ENCODE measurements around the gene LMF1. TPM values are rescaled to one million over a fixed set of nuclear protein-coding genes. Genes with fewer than 3 reads are reported as not detected.

Gene LMF1
- polyA plus RNA-seq, 3 donors: 5.9 to 14.7 (median 10.6) TPM

DNA sequence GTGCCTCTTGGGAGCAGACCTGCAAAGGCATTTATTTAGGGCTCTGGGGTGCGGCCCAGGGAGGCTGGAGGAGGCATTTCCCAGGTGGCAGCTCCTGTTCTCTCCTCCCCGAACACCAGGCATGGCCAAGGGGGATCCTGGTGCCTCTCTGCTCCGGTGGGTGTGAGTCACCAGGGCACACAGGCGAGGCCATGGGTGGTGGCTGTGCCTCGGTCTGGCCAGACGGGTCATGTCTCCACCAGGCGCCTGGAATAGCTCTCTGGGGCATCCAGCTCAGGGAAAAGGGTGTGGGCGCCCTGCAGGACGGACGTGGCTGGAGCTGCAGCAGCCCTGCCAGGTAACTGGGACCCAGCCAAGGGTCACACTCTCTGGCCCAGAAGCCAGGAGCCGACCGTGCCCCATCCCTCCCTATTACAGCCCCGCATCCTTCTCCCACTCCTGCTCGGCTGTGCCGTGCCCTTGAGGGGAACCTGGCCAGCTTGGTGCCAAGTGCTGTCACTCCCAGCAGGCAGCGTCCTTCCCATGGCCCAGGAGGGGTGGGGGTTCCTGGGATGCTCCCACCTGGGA is 36.6 kb upstream of the LMF1 start:
- H3K4me2 ChIP-seq (replicated peaks; ENCODE audit: extremely low read depth, low read length, poor library complexity, severe bottlenecking): no peak overlapping the region
- H3K4me3 ChIP-seq (replicated peaks in 1 of 3; ENCODE audit: low read depth in 2 of 3, low read length in 3 of 3): no peak overlapping the region
- no peak overlapping the region for H2AFZ ChIP-seq (ENCODE audit: insufficient read depth, low read depth, low read length, poor library complexity, severe bottlenecking)
- TF ChIP-seq CTCF (IDR thresholded peaks at IDR 0.05): no peak
- intact Hi-C loops (cut with micrococcal nuclease): no loop called here
- H3K4me1 ChIP-seq (ENCODE audit: control insufficient read depth in 1 of 2, insufficient read depth in 2 of 2, low read length in 2 of 2): no peaks in the 10 kb centered on the region
- peaks cover 7 to 15% (median 9%) of the 10 kb centered on the region in 3 donors for H3K27me3 Mint-ChIP-seq (ENCODE audit: low read depth in 3 of 3)
- H3K27ac Mint-ChIP-seq: no peak overlapping the region
- no peak overlapping the region for H3K4me3 Mint-ChIP-seq
- no peaks in the 10 kb centered on the region for H3K79me2 ChIP-seq (ENCODE audit: insufficient read depth, low read length)
- no peak overlapping the region for H3K27ac ChIP-seq (ENCODE audit: low read depth in 1 of 2, low read length in 2 of 2)
- no peaks in the 10 kb centered on the region for H3K36me3 ChIP-seq (replicated peaks in 1 of 2; ENCODE audit: control insufficient read depth in 1 of 2, insufficient read depth in 2 of 2, low read length in 2 of 2)
- 94% methylated on average over 15 of the region's 16 CpGs for WGBS (ENCODE audit: insufficient coverage)
- no peak for DNase-seq
- H3K9me3 ChIP-seq (replicated peaks in 1 of 2; ENCODE audit: control insufficient read depth in 1 of 2, insufficient read depth in 1 of 2, low read length in 2 of 2): no peaks in the 10 kb centered on the region
- no peak overlapping the region for H3K9ac ChIP-seq (ENCODE audit: insufficient read depth, low read length, poor library complexity, severe bottlenecking)
- no peaks in the 10 kb centered on the region for H3K27me3 ChIP-seq (ENCODE audit: control insufficient read depth in 2 of 2, insufficient read depth in 2 of 2, low read length in 2 of 2)
- no peaks in the 10 kb centered on the region for H4K20me1 ChIP-seq (ENCODE audit: insufficient read depth, low read length)
- H3K9me3 Mint-ChIP-seq: peaks cover 0 to 5% (median 0%) of the 10 kb centered on the region in 7 donors
- no peaks in the 10 kb centered on the region for H3K4me1 Mint-ChIP-seq
- no peaks in the 10 kb centered on the region for H3K36me3 Mint-ChIP-seq

GRCh38 chr16:1006781-1007180 is 36.0 kb upstream of the LMF1 start:
- DNase-seq: no peak
- H3K36me3 ChIP-seq (replicated peaks in 1 of 2; ENCODE audit: control insufficient read depth in 1 of 2, insufficient read depth in 2 of 2, low read length in 2 of 2): no peaks in the 10 kb centered on the region
- no peak overlapping the region for H3K4me2 ChIP-seq (replicated peaks; ENCODE audit: extremely low read depth, low read length, poor library complexity, severe bottlenecking)
- H3K27ac ChIP-seq (ENCODE audit: low read depth in 1 of 2, low read length in 2 of 2): no peak overlapping the region
- no peak overlapping the region for H3K9ac ChIP-seq (ENCODE audit: insufficient read depth, low read length, poor library complexity, severe bottlenecking)
- intact Hi-C loops (cut with micrococcal nuclease): no loop called here
- H3K79me2 ChIP-seq (ENCODE audit: insufficient read depth, low read length): no peaks in the 10 kb centered on the region
- no peaks in the 10 kb centered on the region for H3K27me3 ChIP-seq (ENCODE audit: control insufficient read depth in 2 of 2, insufficient read depth in 2 of 2, low read length in 2 of 2)
- H3K4me1 Mint-ChIP-seq: no peaks in the 10 kb centered on the region
- H3K4me3 ChIP-seq (replicated peaks in 1 of 3; ENCODE audit: low read depth in 2 of 3, low read length in 3 of 3): no peak overlapping the region
- H3K36me3 Mint-ChIP-seq: no peaks in the 10 kb centered on the region
- H2AFZ ChIP-seq (ENCODE audit: insufficient read depth, low read depth, low read length, poor library complexity, severe bottlenecking): no peak overlapping the region
- H3K9me3 Mint-ChIP-seq: peaks cover 0 to 5% (median 0%) of the 10 kb centered on the region in 7 donors
- no peak overlapping the region for H3K4me3 Mint-ChIP-seq
- no peaks in the 10 kb centered on the region for H4K20me1 ChIP-seq (ENCODE audit: insufficient read depth, low read length)
- TF ChIP-seq CTCF (IDR thresholded peaks at IDR 0.05): no peak
- peaks cover 4 to 15% (median 9%) of the 10 kb centered on the region in 3 donors for H3K27me3 Mint-ChIP-seq (ENCODE audit: low read depth in 3 of 3)
- no peak overlapping the region for H3K27ac Mint-ChIP-seq
- H3K4me1 ChIP-seq (ENCODE audit: control insufficient read depth in 1 of 2, insufficient read depth in 2 of 2, low read length in 2 of 2): no peaks in the 10 kb centered on the region
- no peaks in the 10 kb centered on the region for H3K9me3 ChIP-seq (replicated peaks in 1 of 2; ENCODE audit: control insufficient read depth in 1 of 2, insufficient read depth in 1 of 2, low read length in 2 of 2)
- 95% methylated on average over 22 of the region's 25 CpGs for WGBS (ENCODE audit: insufficient coverage)

All from CD14-positive monocyte (primary cell).